Measurements from ENCODE around the gene HSD11B1. TPM values are rescaled to one million over a fixed set of nuclear protein-coding genes. Genes with fewer than 3 reads are reported as not detected.
A peak's percentile ranks its signal among the peaks of the same experiment; 100 is the strongest.

Gene HSD11B1
- total and polyA plus RNA-seq, 3 donors from 2014 or later: 17.6 to 19.5 (median 18.0) TPM

GRCh38 chr1:209741193-209741592, 36.5 kb downstream of the HSD11B1 start:
- no peaks in the 10 kb centered on the region for H3K36me3 ChIP-seq (ENCODE audit: low read depth, missing control alignments)
- intact Hi-C loops (cut with DNase I; ENCODE audit: low total_unique reads): loop anchor here (10.0 kb wide), 2 partner anchors 46 to 156 kb away; partner anchors contain the start of gene CAMK1G
- WGBS, 2 donors: 92 to 93% methylated on average over 3 of the region's 3 CpGs
- no peak overlapping the region for H3K4me3 ChIP-seq
- H3K27me3 ChIP-seq: no peaks in the 10 kb centered on the region
- H3K9me3 ChIP-seq: no peaks in the 10 kb centered on the region
- no peak overlapping the region for H3K27ac ChIP-seq
- DNase-seq: no peak
- TF ChIP-seq POLR2A (IDR thresholded peaks at IDR 0.05) (no peak), CTCF (IDR thresholded peaks at IDR 0.05) (no peak)
- peaks cover 32% of the 10 kb centered on the region for H3K4me1 ChIP-seq

- intact Hi-C loops (cut with DNase I; ENCODE audit: low total_unique reads): loop anchor here (10.0 kb wide), 2 partner anchors 47 to 157 kb away; partner anchors contain the start of gene CAMK1G
Observed at GRCh38 chr1:209741889-209742288, 37.2 kb downstream of the HSD11B1 start.

GRCh38 chr1:209742409-209743144, 37.9 kb downstream of the HSD11B1 start:
- Histone ChIP-seq H3K4me1 (peaks cover 35% of the 10 kb centered on the region), H3K9me3 (no peaks in the 10 kb centered on the region), H3K27me3 (no peaks in the 10 kb centered on the region), H3K36me3 (ENCODE audit: low read depth, missing control alignments) (no peaks in the 10 kb centered on the region), H3K4me3 (peak overlapping the region in 1 of 2 donors; percentile 29), H3K27ac (peak overlapping the region; percentile 73 to 77)
- intact Hi-C loops (cut with DNase I; ENCODE audit: low total_unique reads): loop anchor here (10.0 kb wide), 2 partner anchors 48 to 158 kb away; partner anchors contain the start of gene CAMK1G
- WGBS, 2 donors: 34 to 46% methylated on average over 8 of the region's 8 CpGs
- no peak for TF ChIP-seq CTCF (IDR thresholded peaks at IDR 0.05)
- no peak for TF ChIP-seq POLR2A (IDR thresholded peaks at IDR 0.05)
- DNase-seq: no peak

More at GRCh38 chr1:209741889-209742288, 37.2 kb downstream of the HSD11B1 start:
- H3K27me3 ChIP-seq: no peaks in the 10 kb centered on the region
- H3K4me1 ChIP-seq: peaks cover 35% of the 10 kb centered on the region
- TF ChIP-seq POLR2A (IDR thresholded peaks at IDR 0.05) (no peak), CTCF (IDR thresholded peaks at IDR 0.05) (no peak)
- peak overlapping the region in 1 of 2 donors; percentile 29 for H3K4me3 ChIP-seq
- H3K27ac ChIP-seq: peak overlapping the region; percentile 73 to 77
- no peaks in the 10 kb centered on the region for H3K36me3 ChIP-seq (ENCODE audit: low read depth, missing control alignments)
- no peak for DNase-seq
- no peaks in the 10 kb centered on the region for H3K9me3 ChIP-seq
- 52 to 53% methylated on average over 2 of the region's 2 CpGs for WGBS, 2 donors

GRCh38 chr1:209743145-209743482, 38.5 kb downstream of the HSD11B1 start:
- intact Hi-C loops (cut with DNase I; ENCODE audit: low total_unique reads): loop anchor here (10.0 kb wide), 2 partner anchors 48 to 158 kb away; partner anchors contain the start of gene CAMK1G
- 17 to 56% methylated on average over 2 of the region's 2 CpGs for WGBS, 2 donors
- TF ChIP-seq POLR2A (IDR thresholded peaks at IDR 0.05) (no peak), CTCF (IDR thresholded peaks at IDR 0.05) (no peak)

More at GRCh38 chr1:209743145-209743482, 38.5 kb downstream of the HSD11B1 start:
- H3K9me3 ChIP-seq: no peaks in the 10 kb centered on the region
- peak overlapping the region; percentile 73 to 77 for H3K27ac ChIP-seq
- peaks cover 35% of the 10 kb centered on the region for H3K4me1 ChIP-seq
- DNase-seq: peak; percentile 69
- H3K4me3 ChIP-seq: no peak overlapping the region
- no peaks in the 10 kb centered on the region for H3K27me3 ChIP-seq
- no peaks in the 10 kb centered on the region for H3K36me3 ChIP-seq (ENCODE audit: low read depth, missing control alignments)

Measured in testis (tissue), 3 donors.